Fibroblast of skin of right quadriceps (primary cell): ENCODE data around the gene FOXE1.

ENCODE experiments used
- DNase-seq: peaks from one replicate; pipeline ENCODE4 v3.0.0-alpha.2; 2013

FOXE1 gene

DNA sequence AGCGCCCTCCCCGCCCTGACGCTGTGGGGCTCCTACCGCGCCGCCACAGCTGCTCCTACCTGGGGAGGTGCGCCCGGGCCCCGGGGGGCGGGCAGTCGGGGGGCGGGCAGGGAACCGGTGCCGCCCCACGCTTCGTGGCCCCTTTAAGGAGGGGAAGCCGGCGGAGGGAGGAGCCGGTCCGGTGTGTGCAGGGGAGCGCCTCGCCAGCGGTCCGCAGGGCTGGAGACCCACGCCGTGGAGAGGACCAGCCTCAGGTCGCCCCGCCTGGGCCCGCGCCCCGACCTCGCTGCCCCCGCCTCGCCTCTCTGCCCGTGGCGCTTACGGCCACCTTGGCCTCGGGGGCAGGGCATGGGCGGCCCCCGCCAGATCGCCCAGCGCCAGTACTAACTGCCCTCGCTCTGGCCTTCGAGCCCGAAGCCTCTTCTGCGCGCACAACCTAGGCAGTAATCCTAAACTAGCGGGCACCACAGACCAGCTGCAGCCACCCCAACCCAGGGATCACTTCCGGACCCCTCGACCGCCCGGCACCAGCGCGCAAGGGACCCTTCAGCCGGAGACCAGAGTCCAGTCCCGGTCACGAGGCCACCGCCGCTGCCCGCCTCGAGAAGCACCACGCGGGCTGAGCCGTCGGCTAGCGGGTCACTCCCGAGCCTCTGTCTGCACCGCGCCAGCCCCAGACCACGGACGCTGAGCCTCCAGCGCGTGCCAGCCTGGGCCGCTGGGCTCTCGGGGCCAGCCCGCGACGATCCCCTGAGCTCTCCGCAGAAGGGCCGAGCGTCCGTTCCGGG, at the start of gene FOXE1:
FOXE1 (plus strand) TSS at position 171 of the 788 bp plus-strand sequence. CDS start 689 bp downstream, outside the sequence.
- no peak for DNase-seq

DNA sequence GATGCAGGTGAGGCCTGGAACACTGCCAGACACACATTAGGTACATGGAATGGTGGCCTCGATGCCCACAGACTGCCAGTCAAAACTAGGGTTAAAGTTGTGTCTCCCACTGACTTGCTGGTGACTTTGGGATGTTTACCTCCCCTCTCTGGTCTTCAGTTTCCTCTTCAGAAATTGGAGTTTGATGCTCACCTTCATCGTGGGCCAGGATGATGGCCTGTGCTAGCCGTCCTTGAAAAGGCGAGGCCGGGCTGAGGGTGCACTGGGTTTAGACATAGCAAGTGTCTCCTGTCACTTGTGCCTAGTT, 49.0 kb upstream of the FOXE1 start:
- DNase-seq, result no peak

DNA sequence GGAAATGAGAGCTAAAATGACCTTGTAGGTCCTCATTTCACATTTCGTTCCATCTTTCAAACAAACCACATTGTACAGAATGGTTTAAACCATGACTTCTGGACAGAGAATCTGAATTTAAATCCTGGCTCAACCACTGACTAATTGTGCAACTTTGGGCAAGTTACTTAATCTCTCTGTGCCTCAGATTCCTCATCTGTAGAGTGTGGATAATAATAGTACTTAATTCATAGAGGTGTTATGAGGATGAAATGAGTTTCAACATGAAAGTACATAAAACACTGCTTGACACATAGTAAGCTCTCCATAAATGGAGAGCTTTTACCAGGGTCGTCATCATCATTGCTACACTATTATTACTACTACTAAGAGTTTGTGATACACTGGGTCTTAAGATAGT, 46.3 kb upstream of the FOXE1 start:
- DNase-seq, result no peak

DNA sequence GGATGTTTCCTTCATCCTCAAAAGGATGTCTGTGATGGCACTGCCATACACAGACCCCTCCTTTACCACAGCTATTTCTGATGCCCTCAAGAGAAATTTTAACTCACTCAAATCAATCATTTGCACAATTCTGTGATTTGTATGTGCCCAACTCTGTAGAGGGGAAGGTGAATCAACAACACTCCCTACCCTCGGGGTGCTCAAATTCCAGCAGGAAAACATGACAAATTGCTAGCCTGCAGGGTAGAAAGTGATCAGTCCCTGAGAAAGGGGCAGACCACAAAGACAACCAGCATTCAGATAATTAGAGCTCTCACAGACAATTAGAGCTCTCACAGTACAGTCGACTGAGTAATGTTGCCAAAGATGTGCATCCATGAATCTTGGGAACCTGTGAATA, 45.3 kb upstream of the FOXE1 start:
- DNase-seq, result no peak

DNA sequence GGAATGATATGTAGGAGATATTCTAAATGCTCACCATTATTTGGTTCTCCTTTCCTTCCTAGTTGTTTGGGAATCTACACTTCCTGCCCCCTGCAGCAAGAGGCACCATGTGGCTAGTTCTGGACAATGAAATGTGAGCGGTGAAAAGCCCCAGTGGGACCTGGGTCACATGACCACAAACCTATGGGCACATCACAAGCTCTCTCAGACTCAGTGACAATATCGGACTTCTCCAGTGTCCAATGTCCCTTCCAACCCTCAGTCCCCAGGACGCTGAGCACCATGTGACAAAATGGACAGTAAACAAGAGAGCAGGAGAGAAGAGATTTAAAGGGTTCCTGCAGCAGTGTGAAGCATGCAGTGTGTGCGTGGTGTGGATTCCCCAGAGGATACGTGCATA, 44.6 kb upstream of the FOXE1 start:
- no peak for DNase-seq

DNA sequence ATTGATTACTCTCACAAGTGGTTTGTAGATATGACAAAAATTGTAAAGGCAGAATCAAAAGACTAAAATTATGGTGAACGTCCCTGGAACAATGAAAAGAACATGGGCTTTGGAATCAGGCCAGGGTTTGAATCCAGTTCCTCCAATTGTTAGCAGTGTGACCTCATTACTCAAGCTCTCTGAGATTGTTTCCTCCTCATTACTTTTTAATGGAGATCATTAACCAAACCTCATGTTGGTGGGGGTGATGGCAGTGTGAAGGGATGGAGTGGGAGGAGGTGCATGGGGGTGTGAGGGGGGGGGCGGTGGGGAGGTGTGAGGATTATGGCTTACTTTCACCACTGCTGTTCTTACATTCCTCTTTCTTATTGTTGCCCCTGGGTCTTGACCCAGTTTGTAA, 44.1 kb upstream of the FOXE1 start:
- no peak for DNase-seq

DNA sequence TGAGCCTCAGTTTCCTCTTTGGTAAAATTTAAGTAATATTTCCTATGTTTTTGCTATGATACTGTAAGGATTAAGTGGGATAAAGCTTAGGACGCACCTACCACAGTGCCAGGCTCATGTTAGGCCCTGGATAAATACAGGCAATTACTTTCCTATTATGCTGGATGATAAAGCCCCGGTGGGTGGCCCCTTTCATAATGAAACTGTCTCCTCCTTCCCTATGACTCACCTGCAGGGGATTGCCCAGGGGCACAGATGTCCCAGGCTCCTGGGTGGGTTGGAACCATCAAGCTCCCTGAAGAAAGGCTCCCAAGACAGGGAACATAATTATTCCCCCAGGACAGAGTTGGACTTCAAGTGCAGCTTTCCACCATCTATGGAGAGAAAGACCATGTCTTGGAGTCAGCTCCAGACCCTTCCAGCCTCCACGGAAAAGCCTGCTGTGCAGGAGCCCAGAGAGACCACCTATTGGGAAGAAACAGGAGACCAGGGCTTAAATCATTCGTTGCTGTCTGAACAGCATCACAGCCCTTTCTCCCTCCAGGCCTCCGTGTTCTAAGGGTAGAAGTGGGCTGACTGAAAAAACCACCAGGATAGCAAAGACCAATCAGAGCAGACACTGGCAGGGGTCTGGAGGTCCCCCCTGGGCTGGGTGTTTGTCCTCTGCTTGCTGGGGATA, 43.2 kb upstream of the FOXE1 start:
- DNase-seq, result no peak

DNA sequence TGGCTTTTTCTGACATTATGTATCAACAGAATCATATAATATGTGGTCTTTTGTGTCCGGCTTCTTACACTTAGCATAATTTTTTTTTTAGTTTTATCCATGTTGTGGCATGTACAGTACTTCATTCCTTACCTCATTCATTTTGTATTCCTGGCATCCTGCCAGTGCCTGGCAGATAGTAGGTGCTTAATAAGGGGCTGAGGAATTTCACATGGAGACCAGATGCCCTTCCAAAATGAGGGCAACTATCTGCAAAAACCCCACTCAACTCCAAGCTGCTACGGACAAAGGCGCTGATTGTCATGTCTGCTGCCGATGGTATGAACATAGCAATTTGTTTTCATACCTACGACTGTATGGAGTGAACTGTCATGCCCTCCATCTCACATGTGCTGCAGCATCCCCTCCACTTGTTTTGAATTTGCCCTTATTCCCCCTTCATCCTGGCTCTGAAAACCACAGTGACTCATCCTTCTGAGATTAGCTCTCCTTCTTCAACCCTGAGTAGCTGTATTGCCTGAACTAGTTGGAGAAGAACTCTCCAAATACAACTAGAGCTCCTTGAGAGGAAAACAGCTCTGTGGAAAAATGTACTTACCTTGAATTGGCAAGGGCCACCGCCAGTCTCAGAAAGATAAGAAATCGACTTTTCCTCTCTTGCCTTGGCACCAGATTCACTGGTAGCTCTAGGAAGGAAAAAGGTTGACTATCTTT, 41.3 kb upstream of the FOXE1 start:
- DNase-seq, result peak; percentile 38

DNA sequence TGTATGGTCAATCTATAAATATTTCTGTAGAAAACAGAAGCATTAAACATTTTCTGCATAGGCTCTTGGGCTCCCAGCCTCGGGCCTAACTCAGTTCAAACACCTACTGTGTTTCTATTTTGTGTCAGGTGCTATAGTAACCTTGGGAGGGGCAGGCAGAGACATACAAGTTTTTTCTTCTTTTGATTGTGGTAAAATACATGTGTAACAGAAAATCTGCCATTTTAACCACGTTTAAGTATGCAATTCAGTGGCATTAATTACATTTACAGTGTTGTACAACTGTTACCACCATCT, 40.8 kb upstream of the FOXE1 start:
- no peak for DNase-seq

DNA sequence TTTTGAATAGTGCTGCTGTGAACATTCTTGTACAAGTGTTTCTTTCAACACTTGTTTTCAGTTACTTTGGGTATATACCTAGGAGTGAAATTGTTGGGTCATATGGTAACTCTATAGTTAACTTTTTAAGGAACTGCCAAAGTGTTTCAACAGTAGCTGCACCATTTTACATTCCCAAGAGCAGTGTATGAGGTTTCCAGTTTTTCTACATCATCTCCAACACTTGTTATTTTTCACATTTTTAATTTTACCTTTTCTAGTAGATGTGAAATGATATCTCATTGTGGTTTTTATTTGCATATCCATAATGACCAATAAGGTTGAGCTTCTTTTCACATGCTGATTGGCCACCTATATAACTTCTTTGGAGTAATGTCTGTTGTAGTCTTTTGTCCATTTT, 40.0 kb upstream of the FOXE1 start:
- DNase-seq, result no peak

DNA sequence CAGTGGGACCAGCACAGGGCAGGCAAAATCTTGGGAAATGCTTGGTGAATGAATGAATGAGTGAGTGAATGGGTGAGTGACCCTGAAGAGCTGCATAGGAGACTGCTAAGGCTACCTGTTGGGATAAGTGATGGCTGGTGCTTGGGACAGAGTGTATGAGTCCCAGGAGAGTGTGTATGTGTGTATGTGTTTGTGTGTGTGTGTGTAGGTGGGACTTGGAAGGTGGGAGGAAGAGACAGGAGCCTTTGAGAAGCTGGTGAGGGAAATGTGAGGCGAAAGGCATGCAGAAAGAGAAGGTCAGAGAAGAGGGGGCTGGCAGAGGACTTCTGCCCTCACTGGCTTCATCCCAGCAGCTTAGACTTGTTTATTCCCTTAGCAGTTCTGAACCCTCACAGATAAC, 33.3 kb upstream of the FOXE1 start:
- no peak for DNase-seq

DNA sequence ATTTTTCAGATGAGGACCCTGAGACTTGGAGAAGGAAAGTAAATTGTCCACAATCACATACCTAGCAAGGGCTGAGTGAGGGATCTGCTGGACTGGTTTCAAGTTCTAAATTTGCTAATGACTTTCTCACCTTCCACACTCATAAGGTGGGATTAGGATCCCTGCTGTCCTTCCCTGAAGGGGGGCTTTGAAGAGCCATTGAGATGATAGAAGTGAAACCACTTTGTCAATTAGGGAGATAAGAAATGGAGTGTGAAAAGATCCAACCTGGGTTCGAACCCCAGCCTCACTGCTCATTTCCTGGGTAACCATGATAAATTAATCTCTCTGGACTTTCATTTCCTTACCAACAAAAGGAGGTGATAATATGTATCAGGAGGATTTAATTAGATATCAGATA, 32.7 kb upstream of the FOXE1 start:
- no peak for DNase-seq

DNA sequence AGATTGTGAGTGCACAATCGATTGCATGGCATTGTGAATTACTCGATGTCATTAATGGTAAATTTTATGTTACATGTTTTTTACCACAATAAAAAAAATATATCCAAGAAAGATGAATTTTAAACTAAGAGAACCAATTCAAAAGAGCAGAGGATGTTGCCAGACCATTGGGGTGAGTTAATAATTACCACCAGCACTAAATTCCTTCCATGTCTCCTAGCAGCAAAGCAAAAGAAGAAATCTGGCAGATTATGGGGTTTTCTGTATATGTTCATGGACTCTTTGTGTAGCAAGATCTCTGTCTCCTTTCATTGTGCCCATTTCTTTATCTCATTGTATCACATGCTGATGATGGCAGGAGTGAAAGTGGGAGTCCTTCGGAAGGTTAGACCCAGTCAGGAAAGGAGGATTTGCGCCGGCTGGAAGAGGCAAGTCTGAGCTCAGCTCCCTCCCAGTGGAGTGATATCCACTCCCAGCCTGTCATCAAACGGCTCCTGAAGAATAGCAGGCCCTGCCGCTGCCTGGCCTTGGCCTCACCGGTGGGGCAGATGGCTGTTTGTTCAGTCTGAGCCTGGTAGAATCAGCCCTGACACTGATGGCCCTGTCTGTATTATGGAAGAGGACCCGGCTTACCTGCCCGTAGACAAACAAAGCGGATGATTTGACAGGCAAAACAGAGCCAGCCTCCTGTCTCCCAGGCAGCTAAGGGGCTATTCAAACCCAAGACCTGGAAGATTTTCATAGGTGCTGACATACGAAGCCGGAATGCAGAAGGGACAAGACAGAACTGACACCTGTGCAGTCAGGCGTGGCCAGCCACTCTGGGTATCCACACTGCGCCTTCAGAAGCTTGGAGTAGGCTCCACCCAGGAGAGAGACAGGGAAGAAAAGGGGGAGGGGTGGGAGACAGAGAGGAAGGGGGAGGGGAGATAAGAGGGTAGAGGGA, 21.9 kb upstream of the FOXE1 start:
- no peak for DNase-seq

DNA sequence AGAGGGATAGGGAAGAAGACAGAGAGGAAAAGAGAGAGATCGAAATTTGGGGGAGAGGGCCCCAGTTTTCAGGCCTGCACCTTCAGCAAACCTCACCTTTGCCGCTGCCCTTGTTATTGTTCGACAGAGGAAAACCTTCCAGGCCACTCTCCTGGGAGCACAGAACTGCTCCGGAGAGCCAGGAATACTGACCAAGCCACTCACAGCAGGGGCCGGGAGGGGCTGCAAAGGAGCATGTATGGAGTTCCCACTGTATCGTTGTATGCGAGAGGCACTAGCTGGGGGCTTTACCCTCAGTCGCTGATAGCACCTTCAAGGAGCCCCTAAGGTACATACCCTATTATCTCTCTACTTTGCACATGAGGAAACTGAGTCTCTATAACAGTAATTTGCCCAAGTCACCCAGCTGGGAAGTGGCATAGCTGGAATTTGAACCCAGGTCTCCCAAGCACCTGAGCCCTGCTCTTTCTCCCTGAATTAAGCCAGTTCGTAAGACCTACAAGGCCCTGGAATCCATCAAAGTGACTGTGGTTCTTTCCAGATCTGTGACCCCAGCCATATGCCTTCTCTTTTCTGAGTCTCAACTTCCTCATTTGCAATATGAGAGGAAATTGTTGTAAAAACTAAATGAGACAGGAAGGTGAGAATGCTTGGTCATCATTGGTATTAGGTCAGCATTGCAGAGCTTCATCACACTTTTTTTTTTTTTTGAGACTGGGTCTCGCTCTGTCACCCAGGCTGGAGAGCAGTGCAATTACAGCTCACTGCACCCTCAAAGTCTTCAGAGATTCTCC, 21.0 kb upstream of the FOXE1 start:
- DNase-seq, result no peak

DNA sequence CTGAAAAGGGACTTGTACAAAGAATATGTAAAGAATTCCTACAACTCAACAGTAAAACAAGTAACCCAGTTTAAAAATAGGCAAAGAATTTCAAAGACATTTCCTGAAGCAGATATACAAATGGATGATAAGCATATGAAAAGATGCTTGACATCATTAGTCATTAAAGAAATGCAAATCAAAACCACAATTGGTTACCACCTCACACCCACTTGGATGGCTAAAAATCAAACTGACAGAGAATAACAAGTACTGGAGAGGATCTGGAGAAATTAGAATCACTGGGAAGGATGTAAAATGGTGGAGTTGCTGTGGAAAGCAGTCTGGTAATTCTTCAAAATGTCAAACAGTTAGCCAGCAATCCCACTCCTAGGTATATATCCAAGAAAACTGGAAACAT, 12.5 kb upstream of the FOXE1 start:
- DNase-seq, result peak; percentile 28

DNA sequence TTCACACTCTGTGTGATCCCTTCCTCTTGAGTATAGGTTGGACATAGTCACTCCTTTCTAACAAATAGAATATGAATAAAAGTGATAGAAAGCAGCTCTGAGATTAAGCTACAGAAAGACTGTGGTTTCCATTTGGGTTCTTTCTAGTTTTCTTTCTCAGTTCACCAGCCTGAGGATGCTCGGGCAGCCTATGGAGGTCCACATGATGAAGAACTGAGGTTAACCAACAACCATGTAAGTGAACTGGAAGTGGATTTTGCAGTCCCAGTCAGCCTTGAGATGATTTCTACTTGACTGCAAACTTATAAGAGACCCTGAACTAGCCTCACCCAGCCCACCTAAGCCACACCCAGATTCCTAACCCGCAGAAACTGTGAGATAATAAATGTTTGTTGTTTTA, 10.1 kb upstream of the FOXE1 start:
- DNase-seq, result no peak

DNA sequence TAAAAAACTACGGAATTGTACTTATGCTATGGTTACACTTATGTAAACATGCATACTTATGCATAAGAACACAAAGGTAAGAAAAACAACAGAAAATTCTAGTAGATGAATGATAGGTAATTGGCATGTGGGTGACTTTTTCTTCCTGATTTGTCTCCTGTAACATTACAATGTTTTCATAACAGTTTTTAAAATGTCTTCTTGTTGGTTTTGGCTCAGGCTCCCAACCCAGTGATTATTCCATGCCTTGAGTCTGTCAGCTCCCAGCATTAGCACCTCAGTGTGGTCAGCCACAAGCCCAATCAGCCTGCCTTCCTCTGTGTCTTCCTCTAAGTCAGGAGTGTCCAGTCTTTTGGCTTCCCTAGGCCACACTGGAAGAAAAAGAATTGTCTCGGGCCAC, 7.9 kb upstream of the FOXE1 start:
- no peak for DNase-seq

DNA sequence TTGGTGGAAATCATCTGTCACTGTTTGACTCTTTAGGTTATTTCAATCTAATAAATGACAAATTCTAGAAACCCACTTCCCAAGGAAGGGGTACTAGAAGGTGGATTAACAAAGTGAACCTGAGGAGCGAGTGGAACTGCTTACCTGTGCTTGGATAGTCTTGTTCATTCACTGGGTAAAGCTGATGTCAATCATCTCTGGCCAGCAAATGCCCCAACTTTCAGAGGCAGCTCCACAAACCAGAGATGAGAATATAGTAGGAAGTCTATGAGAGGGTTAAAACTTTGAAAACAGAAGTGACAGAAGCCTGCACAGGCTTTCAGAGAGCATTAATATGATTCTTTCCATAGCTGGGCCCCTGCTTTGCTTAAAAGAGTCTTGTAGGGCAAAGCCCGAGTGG, 7.3 kb upstream of the FOXE1 start:
- DNase-seq, result no peak

DNA sequence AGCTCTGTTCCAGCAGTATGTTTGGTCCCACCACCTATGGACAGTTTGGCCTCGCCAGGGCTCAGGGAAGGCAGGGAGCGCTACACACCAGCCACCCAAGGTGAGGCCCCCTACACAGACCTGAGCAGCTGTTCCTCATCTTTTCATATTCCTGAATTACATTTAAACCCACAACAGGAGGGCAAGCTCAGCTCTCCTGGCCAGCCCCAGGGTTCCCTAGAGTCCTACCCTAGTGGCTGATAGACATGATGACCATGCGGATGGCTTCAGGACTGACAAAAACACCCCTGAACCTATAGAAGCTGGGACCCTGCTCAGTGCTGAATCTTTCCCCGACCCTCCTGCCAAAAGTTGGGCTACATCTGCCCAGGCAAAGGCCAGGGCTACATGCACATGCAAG, 6.7 kb upstream of the FOXE1 start:
- no peak for DNase-seq

DNA sequence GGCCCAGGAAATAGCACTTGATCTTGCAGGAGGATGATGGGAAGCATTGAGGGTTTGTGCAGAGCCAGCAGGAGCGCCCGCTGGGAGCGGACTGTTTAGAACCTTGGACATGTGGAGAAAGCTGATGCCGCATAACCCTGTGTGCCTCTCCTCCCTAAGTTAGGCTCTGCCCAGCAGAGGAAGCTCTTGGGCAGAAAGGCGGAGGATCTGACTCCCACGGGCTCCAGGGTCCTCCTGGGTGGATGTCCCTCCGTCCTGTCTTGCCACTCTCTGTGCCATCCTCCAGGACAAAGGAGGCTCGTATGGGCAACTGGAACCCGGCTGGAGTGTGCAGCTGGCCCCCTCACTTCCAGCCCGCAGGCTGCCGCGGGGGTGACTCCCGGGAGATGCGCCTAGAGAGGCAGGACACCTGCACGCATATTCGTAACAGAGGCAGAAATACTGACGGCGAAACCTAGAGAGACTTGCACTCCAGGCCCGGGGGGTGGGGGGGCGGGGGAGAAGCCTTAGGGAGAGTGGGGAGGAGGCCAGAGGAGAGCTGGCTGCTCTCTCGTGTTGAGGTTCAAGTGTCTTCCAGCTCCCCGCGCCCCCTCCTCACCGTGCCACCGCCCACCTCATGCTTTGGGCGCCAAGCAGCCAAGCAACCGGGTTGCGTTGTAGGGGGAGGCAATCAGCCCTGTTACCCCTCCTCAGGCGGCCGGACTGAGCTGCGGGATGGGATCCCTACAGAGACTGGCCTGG, 5.4 kb upstream of the FOXE1 start:
- no peak for DNase-seq

DNA sequence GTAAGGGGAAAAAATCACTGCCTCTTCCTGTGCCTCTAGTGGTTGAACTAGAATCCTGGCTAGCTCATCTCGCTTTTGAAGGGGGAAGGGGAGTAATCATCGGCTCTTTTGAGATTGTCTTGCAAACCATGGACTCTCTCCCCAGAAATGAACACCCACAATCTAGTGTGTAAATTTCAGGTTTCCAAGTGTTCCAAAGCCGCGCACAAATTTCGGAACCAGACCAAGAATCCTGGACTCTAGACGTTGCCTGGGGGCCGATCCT, 4.9 kb upstream of the FOXE1 start:
- DNase-seq, result no peak
